ENCODE results near the gene SLC9A9.

The SLC9A9 gene

DNA sequence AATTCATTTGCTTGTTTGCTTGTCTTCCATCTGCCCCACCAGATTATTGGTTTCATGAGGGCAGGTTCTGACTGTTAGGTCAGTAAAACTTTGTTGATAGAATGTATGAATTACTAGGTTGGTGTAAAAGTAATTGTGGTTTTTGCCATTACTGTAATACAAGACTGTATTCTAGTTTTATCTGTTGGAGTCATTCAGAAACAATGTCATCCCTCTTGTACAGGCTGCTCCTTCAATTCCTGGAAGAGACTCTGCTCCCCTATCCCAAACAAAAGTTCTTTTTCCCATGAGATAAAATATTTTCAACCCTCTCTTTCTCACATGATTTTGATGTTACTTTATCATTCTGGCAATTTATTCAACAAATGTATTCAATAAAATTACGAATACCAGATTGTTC, 613.7 kb downstream of the SLC9A9 start:
- no peak for DNase-seq (ENCODE audit: low spot score)
- H3K27ac ChIP-seq, result no peak overlapping the region
- TF ChIP-seq, protein P1, sequence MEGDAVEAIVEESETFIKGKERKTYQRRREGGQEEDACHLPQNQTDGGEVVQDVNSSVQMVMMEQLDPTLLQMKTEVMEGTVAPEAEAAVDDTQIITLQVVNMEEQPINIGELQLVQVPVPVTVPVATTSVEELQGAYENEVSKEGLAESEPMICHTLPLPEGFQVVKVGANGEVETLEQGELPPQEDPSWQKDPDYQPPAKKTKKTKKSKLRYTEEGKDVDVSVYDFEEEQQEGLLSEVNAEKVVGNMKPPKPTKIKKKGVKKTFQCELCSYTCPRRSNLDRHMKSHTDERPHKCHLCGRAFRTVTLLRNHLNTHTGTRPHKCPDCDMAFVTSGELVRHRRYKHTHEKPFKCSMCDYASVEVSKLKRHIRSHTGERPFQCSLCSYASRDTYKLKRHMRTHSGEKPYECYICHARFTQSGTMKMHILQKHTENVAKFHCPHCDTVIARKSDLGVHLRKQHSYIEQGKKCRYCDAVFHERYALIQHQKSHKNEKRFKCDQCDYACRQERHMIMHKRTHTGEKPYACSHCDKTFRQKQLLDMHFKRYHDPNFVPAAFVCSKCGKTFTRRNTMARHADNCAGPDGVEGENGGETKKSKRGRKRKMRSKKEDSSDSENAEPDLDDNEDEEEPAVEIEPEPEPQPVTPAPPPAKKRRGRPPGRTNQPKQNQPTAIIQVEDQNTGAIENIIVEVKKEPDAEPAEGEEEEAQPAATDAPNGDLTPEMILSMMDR (IDR thresholded peaks at IDR 0.05), result no peak
- no peak overlapping the region for H3K4me3 ChIP-seq

DNA sequence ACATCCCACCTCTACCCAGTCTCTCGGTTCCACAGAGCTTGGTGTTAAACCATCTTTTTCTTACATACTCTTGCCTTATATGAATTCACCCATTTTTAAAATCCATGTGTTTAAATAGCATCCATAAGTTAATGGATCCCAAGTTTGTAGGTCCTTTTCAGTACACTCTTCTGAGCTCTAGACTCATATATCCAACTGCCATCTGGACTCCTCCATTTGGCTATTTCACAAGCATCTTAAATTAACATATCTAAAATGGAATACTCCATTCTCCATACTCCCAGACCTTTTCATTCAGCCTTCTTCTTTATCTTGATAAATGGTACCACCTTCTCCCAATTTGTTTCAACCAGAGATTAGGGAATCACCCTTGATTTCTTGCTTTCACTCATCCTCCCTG, 615.3 kb downstream of the SLC9A9 start:
- no peak overlapping the region for H3K27ac ChIP-seq
- DNase-seq (ENCODE audit: low spot score), result no peak
- TF ChIP-seq, protein P1 (IDR thresholded peaks at IDR 0.05), result no peak
- H3K4me3 ChIP-seq, result no peak overlapping the region

GRCh38 chr3:143228405-143228804, 619.9 kb downstream of the SLC9A9 start:
- TF ChIP-seq, protein P1 (IDR thresholded peaks at IDR 0.05), result no peak
- H3K27ac ChIP-seq, result no peak overlapping the region
- H3K4me3 ChIP-seq, result no peak overlapping the region
- no peak for DNase-seq (ENCODE audit: low spot score)

DNA sequence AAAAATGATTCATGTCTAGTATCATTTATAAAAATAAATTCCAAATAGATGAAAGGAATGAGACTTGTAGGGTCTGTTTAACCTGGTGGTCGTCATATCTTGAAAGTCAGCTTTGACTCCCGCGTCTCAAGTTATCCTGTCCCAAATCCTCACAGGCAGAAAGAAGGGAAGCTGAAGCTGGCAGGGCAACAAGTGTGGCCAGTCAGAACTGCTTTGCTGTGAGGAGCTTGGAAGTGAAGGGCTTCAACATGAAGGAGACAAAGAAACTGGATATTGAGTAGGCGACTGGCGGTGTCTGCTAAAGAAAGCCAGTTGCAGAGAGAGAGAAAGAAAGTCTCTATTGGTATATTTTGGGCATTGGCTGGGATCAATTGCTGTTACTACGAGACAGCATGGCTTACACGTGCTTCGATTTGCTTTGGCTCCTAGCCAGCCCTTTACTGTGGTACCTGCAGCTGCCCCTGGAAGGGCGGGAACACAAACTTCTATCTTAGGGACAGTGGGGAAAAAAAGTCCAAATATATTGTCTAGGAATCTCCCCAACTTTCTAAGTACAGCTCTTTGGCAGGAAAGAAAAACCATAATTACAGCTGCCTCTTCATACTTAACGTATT, 621.5 kb downstream of the SLC9A9 start:
- no peak overlapping the region for H3K4me3 ChIP-seq
- TF ChIP-seq, protein P1 (IDR thresholded peaks at IDR 0.05), result no peak
- no peak for DNase-seq (ENCODE audit: low spot score)
- H3K27ac ChIP-seq, result no peak overlapping the region

DNA sequence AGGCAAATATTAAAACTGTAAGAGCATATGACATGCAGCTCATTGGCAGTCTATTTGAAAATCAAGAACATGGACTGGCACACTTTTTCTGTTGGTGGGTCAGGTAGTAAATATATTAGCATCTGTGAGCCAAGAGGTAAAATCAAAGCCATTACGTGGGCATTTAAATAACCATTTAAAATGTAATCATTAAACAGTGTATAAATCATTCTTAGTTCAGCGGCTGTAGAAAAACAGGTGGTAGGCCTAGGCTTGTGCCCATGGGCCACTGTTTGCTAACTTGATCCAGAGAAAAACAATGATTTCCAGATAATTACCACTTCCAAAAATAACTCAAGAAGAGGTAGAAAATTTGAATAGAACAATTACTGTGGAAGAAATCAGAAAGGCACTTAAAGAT, 623.6 kb downstream of the SLC9A9 start:
- TF ChIP-seq, protein P1 (IDR thresholded peaks at IDR 0.05), result no peak
- Histone ChIP-seq H3K4me3 (no peak overlapping the region), H3K27ac (no peak overlapping the region)
- DNase-seq (ENCODE audit: low spot score), result no peak

DNA sequence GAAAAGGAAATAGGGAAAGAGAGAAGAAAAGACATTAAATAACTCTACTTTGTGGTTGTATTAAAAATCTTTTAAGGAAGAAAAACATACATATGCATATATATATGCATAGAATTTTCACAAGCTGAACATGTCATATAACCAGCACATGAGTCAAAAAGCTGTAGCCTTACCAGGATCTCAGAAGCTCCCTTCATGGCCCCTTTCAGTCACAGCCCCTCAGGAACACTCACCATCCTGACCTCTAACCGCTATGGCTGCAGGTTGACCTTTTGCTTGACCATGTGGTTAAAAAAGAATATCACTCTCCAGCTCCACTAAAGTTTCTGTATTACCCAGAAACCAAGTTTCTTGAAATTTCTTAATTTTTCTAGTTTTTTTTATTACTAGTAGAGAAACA, 625.3 kb downstream of the SLC9A9 start:
- H3K4me3 ChIP-seq, result no peak overlapping the region
- DNase-seq (ENCODE audit: low spot score), result no peak
- TF ChIP-seq, protein P1 (IDR thresholded peaks at IDR 0.05), result no peak
- H3K27ac ChIP-seq, result no peak overlapping the region

GRCh38 chr3:143222505-143222904, 625.8 kb downstream of the SLC9A9 start:
- Histone ChIP-seq H3K27ac (no peak overlapping the region), H3K4me3 (no peak overlapping the region)
- no peak for DNase-seq (ENCODE audit: low spot score)
- TF ChIP-seq, protein P1 (IDR thresholded peaks at IDR 0.05), result no peak

Data from coronary artery (tissue), 2 donors.